Neural crest cell (in vitro differentiated cells): ENCODE results near the gene RITA1. TPM values are rescaled to one million over a fixed set of nuclear protein-coding genes. Genes with fewer than 3 reads are reported as not detected.
A peak's percentile ranks its signal among the peaks of the same experiment; 100 is the strongest.

ENCODE experiments used
- DNase-seq: peaks from one replicate; pipeline ENCODE4 v3.0.0; 2021; ENCODE audit warnings: low read depth, mixed read lengths, low spot score
- H3K27ac Mint-ChIP-seq: one replicate; pipeline ENCODE4 v1.8.0; 2021; ENCODE audit warnings: mild to moderate bottlenecking, mixed read lengths; ENCODE audit not compliant: unreplicated experiment
- H3K27me3 Mint-ChIP-seq: 2 replicates; pipeline ENCODE4 v1.8.0; 2021; ENCODE audit warnings: low read depth, mild to moderate bottlenecking, mixed read lengths
- H3K36me3 Mint-ChIP-seq: 2 replicates; pipeline ENCODE4 v1.8.0; 2021; ENCODE audit warnings: low read depth, mild to moderate bottlenecking, mixed read lengths
- H3K4me1 Mint-ChIP-seq: 2 replicates; pipeline ENCODE4 v1.8.0; 2021; ENCODE audit warnings: mixed read lengths
- H3K4me3 Mint-ChIP-seq: one replicate; pipeline ENCODE4 v1.8.0; 2021; ENCODE audit warnings: mild to moderate bottlenecking, mixed read lengths
- H3K9me3 Mint-ChIP-seq: 2 replicates; pipeline ENCODE4 v1.8.0; 2021; ENCODE audit warnings: mixed read lengths
- CTCF ChIP-seq: fragments of 200-600 bp; sonication (generic); conservative IDR thresholded peaks from 2 replicates; pipeline ENCODE4 v1.5.0; 2021; ENCODE audit warnings: antibody characterized with exemption, mild to moderate bottlenecking
- total RNA-seq: library from RNA; stranded (reverse); gene quantifications from 2 replicates; pipeline ENCODE4 v1.2.1, GENCODE V29; 2021

Gene RITA1
- total RNA-seq, 1 donor from 2014 or later: 20.1 TPM

DNA sequence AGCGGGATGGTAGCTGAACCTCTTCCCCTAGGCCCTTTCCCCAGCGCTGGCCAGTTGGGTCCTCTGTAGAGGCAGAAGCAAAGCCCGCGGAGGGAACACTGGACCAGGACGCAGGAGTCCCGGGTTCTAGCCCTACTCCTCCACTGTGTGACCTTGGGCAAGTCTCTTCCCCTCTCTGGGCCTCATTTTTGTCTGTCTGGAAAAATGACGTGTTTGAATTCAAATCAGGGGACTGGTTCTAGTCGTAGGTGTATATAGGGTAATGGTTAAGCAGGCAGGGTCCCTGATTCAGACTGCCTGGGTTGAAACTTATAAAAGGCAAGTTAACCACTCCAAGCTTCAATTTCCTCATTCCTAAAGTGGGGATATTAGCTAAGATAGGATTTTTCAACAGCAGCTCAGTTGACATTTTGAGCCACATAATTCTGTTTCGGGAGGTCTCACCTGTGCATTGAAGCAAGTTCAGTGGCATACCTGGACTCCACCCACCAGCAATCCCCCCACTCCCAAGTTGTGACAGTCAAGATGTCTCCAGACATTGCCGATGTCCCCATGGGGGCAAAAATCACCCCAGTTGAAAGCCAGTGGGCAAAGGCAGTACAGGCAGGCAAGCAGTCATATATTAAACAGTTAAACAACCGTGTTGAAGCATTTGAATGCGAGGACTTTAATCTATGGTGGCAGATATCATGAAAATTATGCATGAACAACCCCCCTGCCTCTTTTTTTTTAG is 36.6 kb downstream of the RITA1 start:
- TF ChIP-seq CTCF: no peak
- Mint-ChIP-seq H3K27me3 (no peaks in the 10 kb centered on the region), H3K36me3 (no peaks in the 10 kb centered on the region), H3K4me1 (peaks cover 31% of the 10 kb centered on the region), H3K4me3 (peak overlapping the region; percentile 94), H3K27ac (no peak overlapping the region), H3K9me3 (no peaks in the 10 kb centered on the region)
- DNase-seq: no peak

DNA sequence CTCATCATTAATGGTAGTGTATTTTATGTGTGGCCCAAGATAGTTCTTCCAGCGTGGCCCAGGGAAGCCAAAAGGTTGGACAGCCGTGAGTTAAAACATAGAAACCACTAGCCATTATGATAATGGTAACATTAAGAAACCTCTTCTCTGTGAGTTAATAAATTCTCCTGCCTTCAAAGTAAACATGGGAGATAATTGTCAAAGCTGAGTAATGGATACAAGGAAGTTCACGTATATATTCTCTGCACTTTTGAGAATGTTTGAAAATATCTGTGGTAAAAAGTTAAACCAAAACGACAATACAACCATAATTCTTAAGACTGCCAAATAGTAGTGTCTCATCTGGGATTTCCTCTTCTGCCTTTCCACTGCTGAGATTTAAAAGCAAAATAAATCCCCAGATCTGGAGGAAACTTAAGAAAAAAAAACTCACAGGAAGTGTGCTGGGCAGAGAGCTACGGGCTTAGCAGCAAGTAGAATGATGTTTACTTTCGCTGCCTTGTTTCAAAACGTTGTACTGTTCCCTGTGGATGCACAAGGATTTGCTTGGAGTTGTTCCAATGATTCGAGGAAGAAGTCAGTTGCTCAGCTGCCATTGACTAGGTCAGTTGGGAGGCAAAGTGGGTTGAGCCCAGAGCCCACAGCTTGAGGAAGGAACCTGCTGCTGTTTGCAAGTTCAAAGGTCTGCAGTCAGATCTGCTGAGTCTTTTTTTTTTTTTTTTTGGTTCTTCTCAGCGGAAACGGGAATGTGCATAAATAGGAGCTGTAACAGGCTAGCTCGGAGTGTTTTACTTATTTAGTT is 37.4 kb downstream of the RITA1 start:
- Mint-ChIP-seq H3K27me3 (no peaks in the 10 kb centered on the region), H3K27ac (peak overlapping the region; percentile 77), H3K4me1 (peaks cover 27% of the 10 kb centered on the region), H3K9me3 (no peaks in the 10 kb centered on the region), H3K36me3 (no peaks in the 10 kb centered on the region), H3K4me3 (peak overlapping the region; percentile 94)
- no peak for TF ChIP-seq CTCF
- no peak for DNase-seq

- no peaks in the 10 kb centered on the region for H3K27me3 Mint-ChIP-seq
- no peak for DNase-seq
- H3K36me3 Mint-ChIP-seq: peaks cover 2% of the 10 kb centered on the region
- peaks cover 39% of the 10 kb centered on the region for H3K4me1 Mint-ChIP-seq
- H3K9me3 Mint-ChIP-seq: no peaks in the 10 kb centered on the region
- TF ChIP-seq CTCF: no peak
- no peak overlapping the region for H3K27ac Mint-ChIP-seq
- H3K4me3 Mint-ChIP-seq: no peak overlapping the region
Measured at GRCh38 chr12:113224955-113225354, 39.4 kb downstream of the RITA1 start.

GRCh38 chr12:113226696-113227568 is 41.4 kb downstream of the RITA1 start:
- peak overlapping the region; percentile 58 for H3K27ac Mint-ChIP-seq
- TF ChIP-seq CTCF: no peak
- H3K9me3 Mint-ChIP-seq: no peaks in the 10 kb centered on the region
- no peak overlapping the region for H3K4me3 Mint-ChIP-seq
- DNase-seq: no peak
- no peaks in the 10 kb centered on the region for H3K27me3 Mint-ChIP-seq
- H3K4me1 Mint-ChIP-seq: peaks cover 31% of the 10 kb centered on the region
- H3K36me3 Mint-ChIP-seq: peaks cover 3% of the 10 kb centered on the region

DNA sequence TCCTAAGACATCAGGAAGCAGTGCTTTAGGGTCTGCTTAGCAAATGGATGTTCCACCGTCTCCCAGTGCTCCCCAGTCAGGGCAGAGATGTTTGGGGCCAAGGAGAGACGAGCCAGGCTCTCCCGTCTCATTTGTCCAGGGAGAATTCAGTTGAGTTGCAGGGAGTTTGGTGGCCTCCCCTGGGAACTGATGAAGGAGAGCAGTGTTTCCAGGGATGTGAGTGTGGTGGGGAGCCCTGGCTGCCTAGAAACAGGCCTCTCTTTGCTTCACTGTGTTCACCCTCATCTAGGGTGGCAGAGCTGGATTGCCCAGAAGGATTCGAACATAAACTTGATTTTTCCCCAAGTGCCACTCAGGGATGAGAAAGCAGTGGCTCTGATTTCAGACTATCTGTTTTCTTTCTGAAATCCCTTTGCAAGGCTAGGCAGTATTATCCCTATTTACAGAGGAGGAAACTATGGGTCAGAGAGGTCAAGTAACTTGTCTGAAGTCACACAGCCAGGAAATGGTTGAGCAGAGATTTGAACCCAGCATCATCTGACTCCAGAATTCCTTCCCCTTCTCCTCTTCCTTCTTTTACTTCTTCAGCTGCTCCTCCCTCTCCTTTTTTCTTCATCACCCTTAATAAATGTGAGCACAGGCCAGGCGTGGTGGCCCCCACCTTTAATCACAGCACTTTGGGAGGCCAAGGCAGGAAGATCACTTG is 42.3 kb downstream of the RITA1 start:
- no peak for DNase-seq
- H3K27ac Mint-ChIP-seq: peak overlapping the region; percentile 27
- H3K4me3 Mint-ChIP-seq: no peak overlapping the region
- H3K9me3 Mint-ChIP-seq: no peaks in the 10 kb centered on the region
- peaks cover 22% of the 10 kb centered on the region for H3K4me1 Mint-ChIP-seq
- TF ChIP-seq CTCF: no peak
- peaks cover 3% of the 10 kb centered on the region for H3K36me3 Mint-ChIP-seq
- H3K27me3 Mint-ChIP-seq: no peaks in the 10 kb centered on the region
